Lower leg skin (tissue), 3 donors: ENCODE data around the gene CASTOR2.
"Not testable (repeated sequence)": the region's sequence is repeated elsewhere in the genome, so short reads cannot be mapped to it uniquely, and the experiment has no call there.

Experiments
- CTCF ChIP-seq, 3 donors: fragments of 450-650 bp; IDR thresholded peaks; one replicate each; pipeline ENCODE4 v1.5.1; 2016; ENCODE audit warnings: antibody characterized with exemption in 3 of 3, mild to moderate bottlenecking in 3 of 3, moderate library complexity in 2 of 3
- POLR2A ChIP-seq, 2 donors: fragments of 450-650 bp; IDR thresholded peaks; one replicate each; pipeline ENCODE4 v1.6.1; 2016 to 2017; ENCODE audit warnings: antibody characterized with exemption in 2 of 2, mild to moderate bottlenecking in 1 of 2, moderate library complexity in 1 of 2

- TF ChIP-seq CTCF, POLR2A (IDR thresholded peaks at IDR 0.05): not testable (repeated sequence)
These were observed 33.3 kb downstream of the CASTOR2 start for GRCh38 chr7:74997811-74998210.
